Right cardiac atrium (tissue), 5 donors: Measurements from ENCODE around the gene MMD2. TPM values are rescaled to one million over a fixed set of nuclear protein-coding genes. Genes with fewer than 3 reads are reported as not detected.

Experiments used
- ATAC-seq, 2 donors: fragments of 200-7000 bp; cut with Tn5 transposase; one replicate each; pipeline versions ENCODE4 v1.8.0 to v1.9.1; 2020; ENCODE audit warnings: moderate library complexity in 2 of 2, mild to moderate bottlenecking in 1 of 2
- DNase-seq, 3 donors: peaks; one replicate each; pipeline ENCODE4 v3.0.0-alpha.2; 2020
- H3K27ac ChIP-seq: one replicate; pipeline ENCODE4 v1.5.1; 2013; ENCODE audit warnings: mild to moderate bottlenecking, low read length, control low read depth, moderate library complexity
- H3K27me3 ChIP-seq: one replicate; pipeline ENCODE4 v1.6.1; 2013; ENCODE audit not compliant: control insufficient read depth, insufficient read depth
- H3K4me1 ChIP-seq: one replicate; pipeline ENCODE4 v1.6.1; 2013; ENCODE audit warnings: low read length; ENCODE audit not compliant: control insufficient read depth, insufficient read depth
- H3K4me3 ChIP-seq: one replicate; pipeline ENCODE4 v1.5.1; 2013; ENCODE audit warnings: low read length, control low read depth
- H3K9me3 ChIP-seq: one replicate; pipeline ENCODE4 v1.6.1; 2013; ENCODE audit warnings: low read length; ENCODE audit not compliant: control insufficient read depth
- WGBS: extraction: QIAGEN DNeasy Blood & Tissue Kit; methylation state at CpG from one replicate; pipeline ENCODE4 v1.1.7; 2013; 5-methylcytosine and 5-hydroxymethylcytosine counted together
- intact Hi-C, 4 donors: fragments of 100-400 bp; cut with DNase I; formaldehyde crosslinking; loops; one replicate each; pipeline versions ENCODE4 v1.11.0 to v1.14.0; 2022 to 2023
- polyA plus RNA-seq: library from polyadenylated mRNA; stranded (reverse); fragments of 200-250 nt; gene quantifications from one replicate; pipeline ENCODE4 v1.2.3, GENCODE V29; 2013
- total RNA-seq, 4 donors: library from RNA; stranded (reverse); fragmentation: NEBNext Ultra II Directional; extraction: Animal tissue kit (Norgen Biotek cat#: 25700); gene quantifications; one replicate each; pipeline ENCODE4 v1.2.1, GENCODE V29; 2021
- donor health status: healthy with polysubstance abuse.
- donor health status: DM: no; HTN: yes; CAD: no.
- donor health status: DM: no; HTN: no; CAD: no.
- donor health status: DM: no; HTN: yes; CAD: no; lungs with severe emphysema.
- donor health status: DM: yes; HTN: yes; CAD: no.

Gene MMD2
- total and polyA plus RNA-seq, 5 donors: not detected

GRCh38 chr7:4866528-4867496 is 92.2 kb downstream of the MMD2 start:
- DNase-seq: no peak
- WGBS: 81% methylated on average over 9 of the region's 9 CpGs
- no peak overlapping the region for H3K4me3 ChIP-seq
- intact Hi-C loops: no loop called here
- no peaks in the 10 kb centered on the region for H3K27me3 ChIP-seq
- no peaks in the 10 kb centered on the region for H3K9me3 ChIP-seq
- ATAC-seq: peak in 1 of 2 donors; percentile 73
- H3K4me1 ChIP-seq: no peaks in the 10 kb centered on the region
- no peak overlapping the region for H3K27ac ChIP-seq

DNA sequence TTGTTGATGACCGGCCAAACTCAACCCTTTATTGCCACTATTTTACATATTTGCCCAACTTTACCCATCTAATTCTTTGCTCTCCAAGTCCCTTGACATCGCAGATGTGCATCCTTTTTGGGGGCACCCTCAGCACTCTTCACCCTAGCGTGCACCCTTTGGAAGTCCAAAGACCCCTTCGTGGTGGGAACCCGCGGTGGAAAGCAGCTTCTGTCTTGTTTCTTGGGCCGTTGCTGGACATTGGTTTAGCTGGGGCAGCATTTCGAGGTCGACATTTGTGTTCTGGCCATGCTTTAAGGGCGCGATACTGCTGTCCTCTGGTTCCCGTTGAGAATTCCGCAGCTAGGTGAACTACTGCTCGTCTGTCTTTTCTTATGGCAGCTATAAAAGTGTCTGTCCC is 96.8 kb downstream of the MMD2 start:
- DNase-seq (no peak), ATAC-seq (no peak)
- H3K27me3 ChIP-seq: no peaks in the 10 kb centered on the region
- no peaks in the 10 kb centered on the region for H3K4me1 ChIP-seq
- H3K4me3 ChIP-seq: no peak overlapping the region
- H3K9me3 ChIP-seq: no peaks in the 10 kb centered on the region
- H3K27ac ChIP-seq: no peak overlapping the region
- 89% methylated on average over 14 of the region's 14 CpGs for WGBS
- intact Hi-C loops: no loop called here

GRCh38 chr7:4861673-4862072 is 97.3 kb downstream of the MMD2 start, which contains the start of gene PAPOLB:
TSS of gene PAPOLB (minus strand) at chr7:4862030. CDS start at chr7:4861810, 220 bp downstream.
- Histone ChIP-seq H3K9me3 (no peaks in the 10 kb centered on the region), H3K4me1 (no peaks in the 10 kb centered on the region), H3K27ac (no peak within 1 kb of the TSS), H3K4me3 (peak within 1 kb of the TSS; percentile 36), H3K27me3 (no peaks in the 10 kb centered on the region)
- intact Hi-C loops: no loop called here
- 34% methylated on average over 46 of the region's 46 CpGs for WGBS
- DNase-seq: peak in 2 of 3 donors; percentile 63 to 83
- peak; percentile 71 to 88 for ATAC-seq

DNA sequence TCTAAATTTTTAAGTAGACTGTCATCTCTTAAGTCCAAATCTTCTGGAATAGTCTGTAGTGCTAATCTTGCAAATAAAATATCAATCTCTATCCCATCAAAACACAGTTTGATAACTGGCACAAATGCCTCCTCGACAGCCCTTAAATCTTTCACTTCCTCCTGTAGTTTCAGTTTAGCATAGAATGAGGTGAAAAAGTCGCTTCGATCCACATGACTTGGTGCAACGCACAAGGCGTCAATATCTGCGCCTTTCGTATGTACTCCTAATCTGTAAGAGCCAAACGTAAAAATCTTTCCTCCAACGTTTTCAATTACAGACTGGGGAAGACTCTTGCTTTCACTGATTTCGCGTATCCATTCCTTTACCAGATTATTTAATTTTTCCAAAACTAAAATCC is 97.8 kb downstream of the MMD2 start:
- 90% methylated on average over 11 of the region's 11 CpGs for WGBS
- H3K27ac ChIP-seq: no peak overlapping the region
- no peak for DNase-seq

DNA sequence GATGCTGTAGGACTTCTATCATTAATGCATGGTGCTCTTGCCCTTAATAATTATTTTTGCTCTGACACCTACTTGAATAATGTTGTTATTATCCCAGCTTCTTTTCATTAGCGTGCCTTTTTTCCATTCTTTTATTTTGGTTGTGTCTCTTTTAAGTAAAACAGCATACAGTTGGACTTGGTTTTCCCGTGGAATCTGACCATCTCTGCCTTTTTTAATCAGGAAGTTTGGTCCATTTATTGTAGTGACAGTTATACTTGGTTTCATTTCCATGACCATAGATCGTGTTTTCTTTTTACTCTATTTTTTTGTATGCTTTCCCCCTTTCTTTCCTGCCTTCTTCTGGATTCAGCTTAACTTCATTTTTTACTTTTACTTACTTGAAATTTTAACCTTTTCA is 101.8 kb downstream of the MMD2 start:
- DNase-seq (no peak), ATAC-seq (no peak)
- intact Hi-C loops: no loop called here
- Histone ChIP-seq H3K4me1 (no peaks in the 10 kb centered on the region), H3K27ac (no peak overlapping the region), H3K9me3 (no peaks in the 10 kb centered on the region), H3K4me3 (no peak overlapping the region), H3K27me3 (no peaks in the 10 kb centered on the region)
- WGBS: 72% methylated on average over 3 of the region's 3 CpGs

More for the DNA sequence above, 97.8 kb downstream of the MMD2 start:
- Histone ChIP-seq H3K27me3 (no peaks in the 10 kb centered on the region), H3K4me1 (no peaks in the 10 kb centered on the region), H3K9me3 (no peaks in the 10 kb centered on the region), H3K4me3 (peak overlapping the region; percentile 36)
- no peak for ATAC-seq
- intact Hi-C loops: no loop called here

DNA sequence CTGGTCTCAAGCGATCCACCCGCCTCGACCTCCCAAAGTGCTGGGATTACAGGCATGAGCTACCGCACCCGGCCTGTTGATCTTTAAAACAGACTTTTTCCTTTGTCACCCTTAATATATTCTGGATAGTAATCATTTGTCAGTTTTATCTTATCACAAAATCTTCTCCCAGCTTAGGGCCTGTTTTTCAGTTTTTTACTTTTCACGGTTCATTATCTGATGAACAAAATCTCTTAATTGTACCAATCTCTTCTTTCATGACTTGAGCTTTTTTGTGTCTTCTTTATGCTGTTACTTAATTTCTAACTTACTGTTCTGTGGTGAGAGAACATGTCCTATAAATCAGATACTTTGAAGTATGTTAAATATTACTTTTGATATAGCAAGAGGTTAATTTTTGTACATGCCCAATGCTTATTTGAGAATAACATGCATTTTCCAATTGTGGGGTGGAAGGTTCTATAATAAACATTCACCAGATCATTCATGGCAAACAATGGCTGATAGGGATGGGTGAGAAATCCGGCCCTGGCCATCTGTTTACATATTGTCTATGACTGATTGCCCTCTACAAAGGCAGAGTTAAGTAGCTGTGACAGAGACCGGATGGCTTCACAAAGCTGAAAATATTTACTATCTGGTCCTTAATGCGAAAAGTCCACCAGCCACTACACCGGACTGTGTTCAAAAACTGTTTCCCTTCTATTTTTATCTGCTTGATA is 102.5 kb downstream of the MMD2 start:
- ATAC-seq: no peak
- no peaks in the 10 kb centered on the region for H3K27me3 ChIP-seq
- H3K4me3 ChIP-seq: no peak overlapping the region
- H3K27ac ChIP-seq: no peak overlapping the region
- 82% methylated on average over 10 of the region's 10 CpGs for WGBS
- intact Hi-C loops: no loop called here
- no peaks in the 10 kb centered on the region for H3K9me3 ChIP-seq
- H3K4me1 ChIP-seq: no peaks in the 10 kb centered on the region
- DNase-seq: no peak

Other genes starting within 250 kb of the MMD2 start
- 10 to 100 TPM; 10.5 to 17.3 (median 15.2) TPM for gene AP5Z1, start 183.6 kb downstream of the MMD2 start, total RNA-seq
- gene AP5Z1, start 183.6 kb downstream of the MMD2 start, polyA plus RNA-seq: 12.4 TPM
- gene PAPOLB, start 97.2 kb downstream of the MMD2 start, total RNA-seq: under 1 TPM; 0.23 to 0.39 (median 0.30) TPM
- gene PAPOLB, start 97.2 kb downstream of the MMD2 start, polyA plus RNA-seq: 0.16 TPM
- gene RADIL, start 75.5 kb downstream of the MMD2 start, total RNA-seq: 10 to 100 TPM in 2 of 4 donors, 1 to 10 TPM in 2; 6.9 to 12.0 (median 9.4) TPM
- gene RADIL, start 75.5 kb downstream of the MMD2 start, polyA plus RNA-seq: 4.7 TPM
- 10 to 100 TPM in 2 of 4 donors, 1 to 10 TPM in 2; 7.9 to 11.6 (median 9.8) TPM for gene RBAK, start 86.7 kb upstream of the MMD2 start, total RNA-seq
- 3.5 TPM for gene RBAK, start 86.7 kb upstream of the MMD2 start, polyA plus RNA-seq
- gene WIPI2, start 231.0 kb upstream of the MMD2 start, total RNA-seq: 10 to 100 TPM; 50.3 to 61.3 (median 56.2) TPM
- gene WIPI2, start 231.0 kb upstream of the MMD2 start, polyA plus RNA-seq: 38.0 TPM